22Rv1 (cell line): ENCODE results near the gene CT47A7.
"Not testable (repeated sequence)": the region's sequence is repeated elsewhere in the genome, so short reads cannot be mapped to it uniquely, and the experiment has no call there.

Experiments
- H3K27ac ChIP-seq: fragments of 450-650 bp; 2 replicates; pipeline ENCODE4 v1.5.1; 2017
- ZFX ChIP-seq: fragments of 450-650 bp; IDR thresholded peaks from 2 replicates; pipeline ENCODE4 v1.6.1; 2017; ENCODE audit warnings: antibody characterized with exemption, borderline replicate concordance
- TF ChIP-seq, protein P1 (sequence below): fragments of 450-650 bp; IDR thresholded peaks from 2 replicates; pipeline ENCODE4 v1.5.1; 2017; ENCODE audit warnings: mild to moderate bottlenecking

Gene CT47A7

DNA sequence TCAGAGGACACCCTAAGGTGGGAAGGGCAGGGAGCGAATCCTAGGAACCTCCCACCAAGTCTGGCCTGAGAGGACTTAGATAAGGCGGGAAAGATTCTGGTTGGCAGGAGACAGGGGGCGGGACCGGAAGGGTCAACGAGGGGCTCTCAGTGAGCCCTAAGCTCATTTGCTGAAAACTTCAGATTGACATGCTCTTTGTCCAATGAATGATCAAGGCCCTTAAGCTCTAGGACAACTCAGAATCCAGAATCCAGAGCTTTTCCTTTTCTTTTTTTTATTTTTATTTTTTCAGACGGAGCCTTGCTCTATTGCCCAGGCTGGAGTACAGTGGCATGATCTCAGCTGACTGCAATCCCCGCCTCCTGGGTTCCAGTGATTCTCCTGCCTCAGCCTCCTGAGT lies at the start of gene CT47A7:
Gene CT47A7, minus strand, starts transcription at position 101 of the 400 bp plus-strand sequence. CDS start 255 bp downstream, outside the sequence.
- not testable (repeated sequence) for H3K27ac ChIP-seq

DNA sequence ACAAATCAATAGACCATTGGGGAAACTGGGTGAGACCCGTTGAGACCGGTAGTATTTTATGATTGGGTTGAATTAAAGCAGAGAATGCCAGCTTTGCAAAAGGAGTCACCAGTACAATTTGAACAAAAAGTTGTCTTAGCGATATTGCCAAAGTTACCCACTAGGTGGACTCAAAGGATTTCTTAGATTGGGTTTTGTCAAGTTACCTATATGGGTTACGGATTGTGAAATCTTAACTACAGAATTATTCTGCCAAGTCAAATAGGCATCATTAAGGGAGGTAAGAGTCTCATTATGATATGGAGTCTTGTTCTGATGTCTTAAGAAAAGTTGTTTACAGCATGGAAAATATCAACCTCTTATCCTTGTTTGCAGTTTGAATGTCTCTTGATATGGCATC lies 44.2 kb upstream of the CT47A7 start:
- TF ChIP-seq, protein P1, sequence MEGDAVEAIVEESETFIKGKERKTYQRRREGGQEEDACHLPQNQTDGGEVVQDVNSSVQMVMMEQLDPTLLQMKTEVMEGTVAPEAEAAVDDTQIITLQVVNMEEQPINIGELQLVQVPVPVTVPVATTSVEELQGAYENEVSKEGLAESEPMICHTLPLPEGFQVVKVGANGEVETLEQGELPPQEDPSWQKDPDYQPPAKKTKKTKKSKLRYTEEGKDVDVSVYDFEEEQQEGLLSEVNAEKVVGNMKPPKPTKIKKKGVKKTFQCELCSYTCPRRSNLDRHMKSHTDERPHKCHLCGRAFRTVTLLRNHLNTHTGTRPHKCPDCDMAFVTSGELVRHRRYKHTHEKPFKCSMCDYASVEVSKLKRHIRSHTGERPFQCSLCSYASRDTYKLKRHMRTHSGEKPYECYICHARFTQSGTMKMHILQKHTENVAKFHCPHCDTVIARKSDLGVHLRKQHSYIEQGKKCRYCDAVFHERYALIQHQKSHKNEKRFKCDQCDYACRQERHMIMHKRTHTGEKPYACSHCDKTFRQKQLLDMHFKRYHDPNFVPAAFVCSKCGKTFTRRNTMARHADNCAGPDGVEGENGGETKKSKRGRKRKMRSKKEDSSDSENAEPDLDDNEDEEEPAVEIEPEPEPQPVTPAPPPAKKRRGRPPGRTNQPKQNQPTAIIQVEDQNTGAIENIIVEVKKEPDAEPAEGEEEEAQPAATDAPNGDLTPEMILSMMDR: peak; percentile 40
- no peak for TF ChIP-seq ZFX

GRCh38 chrX:120999413-120999812 lies 43.0 kb upstream of the CT47A7 start:
- TF ChIP-seq ZFX: no peak
- TF ChIP-seq, protein P1: no peak
- no peak overlapping the region for H3K27ac ChIP-seq

More for the DNA sequence above, 44.2 kb upstream of the CT47A7 start:
- H3K27ac ChIP-seq: no peak overlapping the region

DNA sequence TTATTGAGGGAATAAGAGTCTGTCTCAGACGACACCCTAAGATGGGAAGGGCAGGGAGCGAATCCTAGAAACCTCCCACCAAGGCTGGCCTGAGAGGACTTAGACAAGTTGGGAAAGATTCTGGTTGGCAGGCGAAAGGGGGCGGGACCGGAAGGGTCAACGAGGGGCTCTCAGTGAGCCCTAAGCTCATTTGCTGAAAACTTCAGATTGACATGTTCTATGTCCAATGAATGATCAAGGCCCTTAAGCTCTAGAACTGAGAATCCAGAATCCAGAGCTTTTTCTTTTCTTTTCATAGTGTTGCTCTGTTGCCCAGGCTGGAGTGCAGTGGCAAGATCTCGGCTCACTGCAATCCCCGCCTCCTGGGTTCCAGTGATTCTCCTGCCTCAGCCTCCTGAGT lies 29.3 kb upstream of the CT47A7 start, which contains the start of gene CT47A1:
Gene CT47A1, minus strand, starts transcription at position 101 of the 400 bp plus-strand sequence. CDS start 231 bp downstream, outside the sequence.
- not testable (repeated sequence) for H3K27ac ChIP-seq
